ENCODE measurements around the gene DPYD.
"Not testable (repeated sequence)": the region's sequence is repeated elsewhere in the genome, so short reads cannot be mapped to it uniquely, and the experiment has no call there.

The DPYD gene

GRCh38 chr1:97412737-97413136 lies 508.1 kb downstream of the DPYD start:
- DNase-seq = no peak

GRCh38 chr1:97412166-97412565 lies 508.7 kb downstream of the DPYD start:
- DNase-seq = no peak

DNA sequence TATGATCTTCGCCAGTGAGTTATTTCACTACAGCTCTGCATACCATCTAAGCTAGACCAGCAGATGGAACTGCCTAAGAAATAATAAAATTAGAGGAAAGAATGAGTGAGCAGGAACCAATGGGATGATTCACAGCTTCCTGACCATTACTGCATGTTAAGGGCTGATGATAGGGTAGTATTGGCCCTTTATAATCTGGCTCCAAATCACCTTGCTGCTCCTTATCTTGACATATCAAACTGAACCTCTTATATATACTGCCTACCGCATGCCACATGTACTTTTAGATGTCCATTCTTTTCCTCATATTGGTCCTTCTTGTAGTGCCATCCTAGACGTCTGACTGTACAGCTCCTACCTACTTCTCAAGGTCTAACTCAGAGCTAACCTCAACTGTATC lies 524.4 kb downstream of the DPYD start:
- no peak for DNase-seq

DNA sequence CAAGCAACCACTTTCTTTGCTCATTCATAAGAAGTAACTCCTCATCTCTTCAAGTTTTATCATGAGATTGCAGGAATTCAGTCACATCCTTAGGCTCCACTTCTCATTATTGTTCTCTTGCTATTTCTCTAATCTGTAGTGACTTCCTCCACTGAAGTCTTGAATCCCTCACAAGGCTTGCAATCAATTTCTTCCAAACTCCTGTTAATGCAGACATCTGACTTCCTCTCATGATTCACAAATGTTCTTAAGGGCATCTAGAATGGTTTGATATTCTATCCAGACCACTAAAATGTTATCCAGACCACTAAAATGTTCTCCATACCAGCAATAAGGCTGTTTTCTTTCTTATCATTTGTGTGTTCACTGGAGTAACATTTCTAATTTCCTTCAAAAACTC lies 528.1 kb downstream of the DPYD start:
- no peak for DNase-seq

GRCh38 chr1:97385536-97386277 lies 535.1 kb downstream of the DPYD start:
- DNase-seq = no peak

- no peak for DNase-seq
Measured at GRCh38 chr1:97384294-97384968, 536.4 kb downstream of the DPYD start.

DNA sequence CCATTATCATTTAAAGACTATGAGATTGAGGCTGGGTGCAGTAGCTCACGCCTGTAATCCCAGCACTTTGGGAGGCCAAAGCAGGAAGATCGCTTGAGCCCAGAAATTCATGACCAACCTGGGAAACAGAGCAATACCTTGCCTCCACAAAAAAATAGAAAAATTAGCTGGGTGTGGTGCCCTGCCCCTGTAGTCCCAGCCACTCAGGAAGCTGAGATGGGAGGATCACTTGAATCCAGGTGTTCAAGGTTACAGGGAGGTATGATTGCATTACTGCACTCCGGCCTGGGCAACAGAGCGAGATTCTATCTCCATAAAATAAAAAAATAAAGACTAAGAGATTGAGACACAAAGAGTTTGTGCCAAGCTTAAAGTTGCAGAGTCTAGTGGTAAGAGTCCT lies 537.0 kb downstream of the DPYD start:
- DNase-seq = no peak

- DNase-seq = no peak
Measured at GRCh38 chr1:97382206-97382605, 538.6 kb downstream of the DPYD start.

GRCh38 chr1:97379387-97380075 lies 541.3 kb downstream of the DPYD start:
- no peak for DNase-seq

- DNase-seq = no peak
Measured at GRCh38 chr1:97378596-97378995, 542.2 kb downstream of the DPYD start.

DNA sequence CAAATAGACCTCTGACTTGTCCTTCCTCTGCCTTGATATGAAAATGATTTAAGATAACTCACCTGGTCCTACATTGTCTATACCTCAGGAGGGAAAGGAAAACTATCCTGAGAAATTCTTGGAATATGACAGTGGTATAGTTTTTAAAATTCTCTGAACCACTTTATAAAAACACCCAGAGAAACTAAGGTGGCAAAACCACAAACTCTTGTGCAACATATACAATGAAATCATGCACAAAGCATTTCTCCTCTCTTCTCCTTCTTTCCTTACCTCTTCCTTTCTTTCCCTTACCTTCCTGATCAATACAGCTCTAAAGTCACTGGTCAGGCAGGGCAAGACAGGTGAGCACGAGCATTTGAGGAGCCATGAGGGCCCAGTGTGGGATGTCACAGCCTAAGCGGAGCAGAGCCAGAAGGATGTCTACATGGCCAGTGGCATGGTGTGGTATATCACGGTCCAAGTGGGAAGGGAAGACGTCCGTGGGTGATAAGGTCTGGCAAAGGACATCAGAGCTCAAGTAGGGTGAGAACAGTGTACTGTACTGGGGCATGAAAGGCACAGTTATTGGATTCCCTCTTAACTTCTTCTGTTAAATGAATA lies 543.3 kb downstream of the DPYD start:
- no peak for DNase-seq

- DNase-seq = no peak
Measured at GRCh38 chr1:97373000-97373399, 547.8 kb downstream of the DPYD start.

DNA sequence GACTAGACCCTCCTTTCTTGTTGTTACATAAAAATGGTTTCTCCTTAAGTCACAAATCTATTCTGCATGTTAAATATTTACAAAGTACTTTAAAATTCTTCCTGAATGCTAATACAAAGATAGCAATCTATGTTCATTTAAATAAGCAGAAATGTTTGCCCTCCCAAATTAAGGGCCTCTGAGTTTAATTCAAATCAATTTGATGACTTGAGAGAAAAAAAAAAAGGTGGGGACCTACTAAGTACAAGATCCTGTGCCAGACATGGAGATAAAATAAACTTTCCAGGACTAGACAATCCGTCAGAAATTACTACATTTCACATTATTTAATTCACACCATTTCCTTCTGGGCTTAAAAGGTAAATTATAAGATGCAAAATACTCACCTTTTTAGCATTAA lies 548.3 kb downstream of the DPYD start:
- no peak for DNase-seq

DNA sequence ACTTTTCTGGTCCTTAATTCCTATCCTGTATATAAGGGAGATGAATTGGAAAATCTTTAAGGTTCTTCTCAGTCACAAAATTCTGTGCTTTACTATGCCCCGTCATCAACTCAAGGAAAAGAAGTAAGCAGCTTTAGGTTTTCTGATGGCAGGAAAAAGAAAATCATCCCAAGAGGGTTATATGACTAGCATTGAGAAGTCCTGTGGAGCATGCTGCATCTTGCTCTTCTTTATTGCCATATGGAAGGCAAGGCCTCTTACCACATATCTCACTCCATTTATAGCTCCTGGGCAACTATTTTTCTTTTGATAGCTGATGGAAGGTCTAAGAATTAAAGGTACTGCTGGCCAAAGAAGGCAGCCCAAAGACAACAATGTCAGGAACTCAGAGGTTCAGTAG lies 552.5 kb downstream of the DPYD start:
- DNase-seq = no peak

- DNase-seq = no peak
Measured at GRCh38 chr1:97366984-97367383, 553.9 kb downstream of the DPYD start.

GRCh38 chr1:97365026-97365425 lies 555.8 kb downstream of the DPYD start:
- no peak for DNase-seq

DNA sequence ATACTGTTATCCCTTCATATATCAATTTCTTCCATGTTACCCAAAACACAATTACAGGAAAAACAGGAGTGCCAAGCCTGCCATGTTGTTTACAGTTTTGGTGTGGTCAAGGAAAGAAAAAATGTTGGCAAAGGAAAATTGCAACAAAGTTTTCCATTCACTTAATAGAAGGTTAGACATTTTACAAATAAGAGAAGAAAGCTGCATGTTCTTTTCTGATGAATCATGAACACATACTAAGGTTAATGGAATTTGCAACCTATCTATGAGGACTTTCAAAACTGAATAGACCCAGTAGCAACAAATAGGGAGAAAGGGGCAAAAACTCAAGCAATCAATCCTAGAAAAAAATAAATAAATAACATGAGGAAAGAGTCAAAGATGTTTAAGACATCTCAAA lies 556.7 kb downstream of the DPYD start:
- no peak for DNase-seq

GRCh38 chr1:97356309-97356708 lies 564.5 kb downstream of the DPYD start:
- no peak for DNase-seq

DNA sequence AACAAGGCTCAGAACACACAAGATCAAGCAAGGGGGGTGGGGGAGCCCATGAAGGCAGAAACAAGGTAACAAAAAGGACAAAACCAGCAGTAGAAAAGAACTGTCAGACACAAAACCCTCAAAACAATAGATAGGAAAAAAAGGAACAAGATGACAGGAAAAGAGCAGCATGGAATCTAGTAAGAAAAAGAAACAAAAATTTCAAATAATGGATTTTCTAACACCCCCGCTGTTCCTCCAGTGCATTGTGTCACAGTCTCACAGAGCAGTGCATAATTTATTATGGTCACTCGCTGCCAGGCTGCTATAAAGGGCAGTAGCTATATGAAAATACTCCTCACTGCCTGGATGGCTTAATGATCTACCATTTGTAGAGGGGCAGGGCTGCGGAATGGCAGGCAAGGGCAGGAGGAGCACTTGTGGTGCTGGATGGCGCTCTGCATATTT lies 567.9 kb downstream of the DPYD start:
- no peak for DNase-seq

- no peak for DNase-seq
Measured at GRCh38 chr1:97351846-97352245, 569.0 kb downstream of the DPYD start.

GRCh38 chr1:97350662-97351061 lies 570.2 kb downstream of the DPYD start:
- no peak for DNase-seq

DNA sequence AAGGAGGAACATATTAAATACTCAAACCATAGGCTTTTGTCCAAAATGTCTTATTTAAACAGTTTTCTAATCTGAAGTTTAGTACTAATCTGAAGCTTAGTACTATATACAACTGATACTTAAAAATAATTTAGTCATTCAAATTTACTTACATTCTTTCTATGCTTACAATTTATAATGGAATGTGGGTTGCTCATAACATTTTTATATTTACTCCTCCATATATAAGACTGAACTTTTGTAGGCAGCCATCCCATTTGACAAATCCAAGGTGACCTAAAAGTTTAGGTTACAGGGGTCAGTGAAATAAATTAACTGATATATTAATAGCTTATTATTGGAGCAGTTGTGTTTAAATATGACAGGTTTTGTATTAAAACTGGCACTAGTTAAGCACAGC lies 570.6 kb downstream of the DPYD start:
- DNase-seq = no peak

DNA sequence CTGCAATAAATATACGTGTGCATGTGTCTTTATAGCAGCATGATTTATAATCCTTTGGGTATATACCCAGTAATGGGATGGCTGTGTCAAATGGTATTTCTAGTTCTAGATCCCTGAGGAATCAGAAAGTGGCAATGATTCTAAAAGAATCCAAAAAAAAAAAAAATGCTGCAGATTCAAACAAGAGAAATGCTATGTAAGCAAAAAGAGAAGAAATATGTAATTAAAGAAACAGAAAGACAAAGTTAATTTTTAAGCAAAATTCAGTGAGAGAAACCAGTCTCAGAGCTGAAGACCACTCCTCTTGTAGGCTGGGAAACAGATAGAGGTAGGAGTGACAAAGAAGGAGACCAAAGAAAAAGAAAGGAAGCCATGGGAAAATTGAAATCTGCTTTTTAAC lies 571.0 kb downstream of the DPYD start:
- DNase-seq = not testable (repeated sequence)

Data from activated CD8-positive, alpha-beta memory T cell treated with anti-CD3 and anti-CD28 coated beads, Interleukin-2, amount 50 U/mL, for 4 hours (primary cell).